Activated naive CD8-positive, alpha-beta T cell (primary cell): ENCODE measurements around the gene SETBP1.

ENCODE experiments used
- H3K27ac Mint-ChIP-seq: one replicate; pipeline ENCODE4 v1.8.0; 2021; ENCODE audit warnings: mixed read lengths
- H3K27me3 Mint-ChIP-seq: one replicate; pipeline ENCODE4 v1.8.0; 2021; ENCODE audit warnings: mixed read lengths
- H3K36me3 Mint-ChIP-seq: one replicate; pipeline ENCODE4 v1.8.0; 2021; ENCODE audit warnings: mixed read lengths
- H3K4me1 Mint-ChIP-seq: one replicate; pipeline ENCODE4 v1.8.0; 2021; ENCODE audit warnings: low read depth, mixed read lengths
- H3K4me3 Mint-ChIP-seq: one replicate; pipeline ENCODE4 v1.8.0; 2021; ENCODE audit warnings: mild to moderate bottlenecking, mixed read lengths
- H3K9me3 Mint-ChIP-seq: one replicate; pipeline ENCODE4 v1.8.0; 2021; ENCODE audit warnings: low read depth, mixed read lengths

SETBP1 gene

GRCh38 chr18:44841752-44842587, 161.3 kb downstream of the SETBP1 start:
- Mint-ChIP-seq H3K27ac (no peak overlapping the region), H3K36me3 (no peaks in the 10 kb centered on the region), H3K4me3 (no peak overlapping the region), H3K27me3 (no peaks in the 10 kb centered on the region), H3K9me3 (no peaks in the 10 kb centered on the region), H3K4me1 (peaks cover 8% of the 10 kb centered on the region)

GRCh38 chr18:44842588-44843412, 162.1 kb downstream of the SETBP1 start:
- peaks cover 8% of the 10 kb centered on the region for H3K4me1 Mint-ChIP-seq
- H3K4me3 Mint-ChIP-seq = no peak overlapping the region
- H3K9me3 Mint-ChIP-seq = no peaks in the 10 kb centered on the region
- H3K27me3 Mint-ChIP-seq = no peaks in the 10 kb centered on the region
- no peaks in the 10 kb centered on the region for H3K36me3 Mint-ChIP-seq
- H3K27ac Mint-ChIP-seq = no peak overlapping the region

- no peak overlapping the region for H3K27ac Mint-ChIP-seq
- no peaks in the 10 kb centered on the region for H3K27me3 Mint-ChIP-seq
- peaks cover 3% of the 10 kb centered on the region for H3K4me1 Mint-ChIP-seq
- no peaks in the 10 kb centered on the region for H3K36me3 Mint-ChIP-seq
- no peaks in the 10 kb centered on the region for H3K9me3 Mint-ChIP-seq
- no peak overlapping the region for H3K4me3 Mint-ChIP-seq
Measured at GRCh38 chr18:44844486-44844885, 163.8 kb downstream of the SETBP1 start.

- no peak overlapping the region for H3K27ac Mint-ChIP-seq
Measured at GRCh38 chr18:44846450-44846849, 165.8 kb downstream of the SETBP1 start.

GRCh38 chr18:44848644-44849335, 168.1 kb downstream of the SETBP1 start:
- Mint-ChIP-seq H3K9me3 (no peaks in the 10 kb centered on the region), H3K36me3 (no peaks in the 10 kb centered on the region), H3K27me3 (no peaks in the 10 kb centered on the region), H3K4me1 (no peaks in the 10 kb centered on the region), H3K27ac (no peak overlapping the region), H3K4me3 (no peak overlapping the region)

More at GRCh38 chr18:44846450-44846849, 165.8 kb downstream of the SETBP1 start:
- no peak overlapping the region for H3K4me3 Mint-ChIP-seq
- H3K36me3 Mint-ChIP-seq = no peaks in the 10 kb centered on the region
- no peaks in the 10 kb centered on the region for H3K4me1 Mint-ChIP-seq
- no peaks in the 10 kb centered on the region for H3K9me3 Mint-ChIP-seq
- no peaks in the 10 kb centered on the region for H3K27me3 Mint-ChIP-seq

- no peaks in the 10 kb centered on the region for H3K27me3 Mint-ChIP-seq
- H3K4me1 Mint-ChIP-seq = no peaks in the 10 kb centered on the region
- H3K9me3 Mint-ChIP-seq = no peaks in the 10 kb centered on the region
- H3K4me3 Mint-ChIP-seq = no peak overlapping the region
- H3K36me3 Mint-ChIP-seq = no peaks in the 10 kb centered on the region
- no peak overlapping the region for H3K27ac Mint-ChIP-seq
Measured at GRCh38 chr18:44849361-44849760, 168.7 kb downstream of the SETBP1 start.

- H3K4me1 Mint-ChIP-seq = no peaks in the 10 kb centered on the region
- no peak overlapping the region for H3K4me3 Mint-ChIP-seq
- no peak overlapping the region for H3K27ac Mint-ChIP-seq
- H3K9me3 Mint-ChIP-seq = no peaks in the 10 kb centered on the region
- H3K27me3 Mint-ChIP-seq = no peaks in the 10 kb centered on the region
- H3K36me3 Mint-ChIP-seq = no peaks in the 10 kb centered on the region
Measured at GRCh38 chr18:44850001-44850400, 169.3 kb downstream of the SETBP1 start.

GRCh38 chr18:44851856-44852621, 171.4 kb downstream of the SETBP1 start:
- Mint-ChIP-seq H3K4me3 (no peak overlapping the region), H3K36me3 (no peaks in the 10 kb centered on the region), H3K4me1 (no peaks in the 10 kb centered on the region), H3K9me3 (no peaks in the 10 kb centered on the region), H3K27me3 (no peaks in the 10 kb centered on the region), H3K27ac (no peak overlapping the region)

GRCh38 chr18:44852818-44853217, 172.1 kb downstream of the SETBP1 start:
- no peaks in the 10 kb centered on the region for H3K4me1 Mint-ChIP-seq
- no peaks in the 10 kb centered on the region for H3K27me3 Mint-ChIP-seq
- H3K4me3 Mint-ChIP-seq = no peak overlapping the region
- H3K36me3 Mint-ChIP-seq = no peaks in the 10 kb centered on the region
- no peak overlapping the region for H3K27ac Mint-ChIP-seq
- no peaks in the 10 kb centered on the region for H3K9me3 Mint-ChIP-seq

- H3K27ac Mint-ChIP-seq = no peak overlapping the region
- H3K9me3 Mint-ChIP-seq = no peaks in the 10 kb centered on the region
- H3K36me3 Mint-ChIP-seq = no peaks in the 10 kb centered on the region
- no peaks in the 10 kb centered on the region for H3K4me1 Mint-ChIP-seq
- H3K27me3 Mint-ChIP-seq = no peaks in the 10 kb centered on the region
- no peak overlapping the region for H3K4me3 Mint-ChIP-seq
Measured at GRCh38 chr18:44853430-44853829, 172.7 kb downstream of the SETBP1 start.

- Mint-ChIP-seq H3K36me3 (no peaks in the 10 kb centered on the region), H3K4me3 (no peak overlapping the region), H3K27me3 (peaks cover 1% of the 10 kb centered on the region), H3K4me1 (no peaks in the 10 kb centered on the region), H3K27ac (no peak overlapping the region), H3K9me3 (no peaks in the 10 kb centered on the region)
Measured at GRCh38 chr18:44855681-44856080, 175.0 kb downstream of the SETBP1 start.

GRCh38 chr18:44856157-44856556, 175.5 kb downstream of the SETBP1 start:
- no peaks in the 10 kb centered on the region for H3K36me3 Mint-ChIP-seq
- no peaks in the 10 kb centered on the region for H3K4me1 Mint-ChIP-seq
- H3K27ac Mint-ChIP-seq = no peak overlapping the region
- peaks cover 1% of the 10 kb centered on the region for H3K27me3 Mint-ChIP-seq
- H3K4me3 Mint-ChIP-seq = no peak overlapping the region
- H3K9me3 Mint-ChIP-seq = no peaks in the 10 kb centered on the region

- H3K9me3 Mint-ChIP-seq = no peaks in the 10 kb centered on the region
- H3K27me3 Mint-ChIP-seq = peaks cover 1% of the 10 kb centered on the region
- no peak overlapping the region for H3K4me3 Mint-ChIP-seq
- H3K36me3 Mint-ChIP-seq = no peaks in the 10 kb centered on the region
- H3K4me1 Mint-ChIP-seq = no peaks in the 10 kb centered on the region
- no peak overlapping the region for H3K27ac Mint-ChIP-seq
Measured at GRCh38 chr18:44857081-44857480, 176.4 kb downstream of the SETBP1 start.

GRCh38 chr18:44857744-44858491, 177.2 kb downstream of the SETBP1 start:
- H3K9me3 Mint-ChIP-seq = no peaks in the 10 kb centered on the region
- peaks cover 1% of the 10 kb centered on the region for H3K27me3 Mint-ChIP-seq
- H3K4me3 Mint-ChIP-seq = no peak overlapping the region
- H3K27ac Mint-ChIP-seq = no peak overlapping the region
- H3K4me1 Mint-ChIP-seq = no peaks in the 10 kb centered on the region
- no peaks in the 10 kb centered on the region for H3K36me3 Mint-ChIP-seq
